Epidermal melanocyte (primary cell): ENCODE results near the gene PPFIBP1.

Source experiments
- DNase-seq: peaks from one replicate; pipeline ENCODE4 v3.0.0; 2011; ENCODE audit warnings: low spot score; ENCODE audit not compliant: insufficient read length

The PPFIBP1 gene

DNA sequence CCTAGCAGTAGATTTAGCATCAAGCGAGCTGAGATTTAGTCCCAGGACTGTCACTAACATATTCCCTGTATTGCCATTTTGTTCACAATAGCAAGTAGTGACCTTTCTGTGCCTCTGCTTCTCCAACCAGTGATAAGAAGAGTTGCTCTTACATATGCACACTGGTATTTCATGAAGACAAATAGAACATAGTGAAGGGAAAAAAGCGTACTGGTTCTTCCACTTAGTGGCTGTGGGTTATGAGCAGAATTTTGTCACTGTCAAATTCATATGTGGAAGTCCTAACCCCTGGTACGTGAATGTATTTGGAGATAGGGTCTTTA, 12.3 kb upstream of the PPFIBP1 start:
- DNase-seq, result no peak

DNA sequence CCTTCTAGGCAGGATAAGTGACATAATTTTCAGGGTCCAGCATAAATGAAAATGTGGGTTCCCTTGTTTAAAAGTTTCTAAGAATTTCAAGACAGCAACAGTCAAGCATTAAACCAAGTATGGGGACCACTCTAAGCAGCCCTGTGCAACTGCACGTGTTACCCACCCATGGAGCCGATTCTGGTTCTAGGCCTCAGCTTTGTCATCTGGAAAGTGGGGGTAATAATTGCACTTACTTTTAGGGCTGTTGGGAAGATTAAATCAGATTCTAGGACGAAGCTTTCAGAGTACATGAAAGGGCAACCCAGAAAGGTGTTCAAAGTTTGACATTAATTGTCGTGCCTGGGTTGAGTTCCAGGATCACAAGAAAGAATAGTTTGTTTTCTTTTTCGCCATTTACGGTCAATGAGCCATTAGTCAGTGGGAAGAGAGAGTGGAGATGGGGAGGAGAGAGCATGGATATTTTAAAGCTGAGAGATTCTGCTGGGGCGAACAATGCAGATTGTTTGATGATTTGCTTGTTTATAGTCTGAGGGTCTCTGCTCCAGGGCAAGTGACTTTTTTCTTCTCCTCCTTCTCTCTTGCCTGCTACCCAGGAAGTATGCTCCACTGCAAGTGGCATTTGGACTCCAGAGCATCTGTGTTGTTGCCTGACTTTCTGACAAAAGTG, 10.7 kb upstream of the PPFIBP1 start:
- DNase-seq, result no peak

DNA sequence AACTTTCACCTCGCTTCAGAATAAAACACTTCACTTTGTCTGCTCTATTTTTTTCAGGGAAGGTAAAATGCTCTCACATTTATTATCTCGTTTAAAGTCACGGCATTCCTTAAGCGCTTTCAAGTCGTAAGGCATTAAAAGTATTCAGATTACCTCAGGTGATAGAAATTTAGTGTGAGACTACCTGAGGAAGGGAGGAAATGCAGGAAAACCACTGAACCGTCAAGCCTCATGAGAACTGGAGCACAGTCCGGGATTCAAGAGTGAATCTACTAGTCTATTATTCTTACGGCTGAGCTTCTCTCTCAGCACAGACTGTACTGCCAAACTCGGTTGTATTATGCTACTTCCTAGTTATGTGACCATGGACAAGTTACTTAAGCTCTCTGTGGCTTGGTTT, 8.3 kb upstream of the PPFIBP1 start:
- no peak for DNase-seq

DNA sequence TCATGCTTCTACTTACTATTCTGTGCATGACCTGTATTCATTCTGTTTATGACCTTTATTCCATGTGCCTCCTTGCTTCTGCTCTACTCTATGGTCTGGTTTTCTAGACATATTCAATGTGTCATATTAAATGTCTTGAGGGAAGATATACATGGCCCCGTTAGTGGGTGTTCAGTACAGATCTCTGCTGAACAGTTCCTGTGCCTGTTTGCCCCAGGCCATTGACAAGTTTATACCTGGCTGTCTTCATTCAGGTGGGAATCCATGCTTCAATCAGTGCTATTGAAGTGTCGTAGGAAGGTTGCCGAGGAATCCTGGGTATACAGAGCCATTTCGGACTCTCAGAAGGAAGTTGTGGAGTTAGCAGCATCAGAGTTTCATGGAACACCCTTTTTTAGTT, 7.4 kb upstream of the PPFIBP1 start:
- no peak for DNase-seq

- DNase-seq, result no peak
Observed at GRCh38 chr12:27517546-27517945, 6.5 kb upstream of the PPFIBP1 start.

- DNase-seq, result no peak
Observed at GRCh38 chr12:27517961-27518665, 5.9 kb upstream of the PPFIBP1 start.

GRCh38 chr12:27521066-27521465, 2.9 kb upstream of the PPFIBP1 start:
- no peak for DNase-seq

- no peak for DNase-seq
Observed at GRCh38 chr12:27521981-27522380, 2.0 kb upstream of the PPFIBP1 start.

DNA sequence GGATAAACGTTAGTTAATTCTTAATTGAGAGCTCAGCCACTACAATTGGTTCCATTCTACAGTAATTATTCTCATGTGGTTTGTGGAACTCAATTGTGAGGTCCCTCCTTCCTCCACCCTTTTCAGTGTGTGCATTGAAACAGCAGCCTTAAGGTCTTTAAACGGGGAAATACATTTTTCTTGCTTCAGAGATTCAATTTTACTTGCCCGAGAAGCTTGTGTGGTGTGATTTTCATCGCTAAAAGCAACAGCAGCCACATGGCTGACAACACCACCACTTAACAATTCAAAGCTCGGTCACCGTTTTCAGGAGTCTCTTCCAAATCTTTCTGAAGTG, 733 bp upstream of the PPFIBP1 start:
- no peak for DNase-seq

GRCh38 chr12:27524494-27524835, 459 bp downstream of the PPFIBP1 start:
- no peak for DNase-seq

DNA sequence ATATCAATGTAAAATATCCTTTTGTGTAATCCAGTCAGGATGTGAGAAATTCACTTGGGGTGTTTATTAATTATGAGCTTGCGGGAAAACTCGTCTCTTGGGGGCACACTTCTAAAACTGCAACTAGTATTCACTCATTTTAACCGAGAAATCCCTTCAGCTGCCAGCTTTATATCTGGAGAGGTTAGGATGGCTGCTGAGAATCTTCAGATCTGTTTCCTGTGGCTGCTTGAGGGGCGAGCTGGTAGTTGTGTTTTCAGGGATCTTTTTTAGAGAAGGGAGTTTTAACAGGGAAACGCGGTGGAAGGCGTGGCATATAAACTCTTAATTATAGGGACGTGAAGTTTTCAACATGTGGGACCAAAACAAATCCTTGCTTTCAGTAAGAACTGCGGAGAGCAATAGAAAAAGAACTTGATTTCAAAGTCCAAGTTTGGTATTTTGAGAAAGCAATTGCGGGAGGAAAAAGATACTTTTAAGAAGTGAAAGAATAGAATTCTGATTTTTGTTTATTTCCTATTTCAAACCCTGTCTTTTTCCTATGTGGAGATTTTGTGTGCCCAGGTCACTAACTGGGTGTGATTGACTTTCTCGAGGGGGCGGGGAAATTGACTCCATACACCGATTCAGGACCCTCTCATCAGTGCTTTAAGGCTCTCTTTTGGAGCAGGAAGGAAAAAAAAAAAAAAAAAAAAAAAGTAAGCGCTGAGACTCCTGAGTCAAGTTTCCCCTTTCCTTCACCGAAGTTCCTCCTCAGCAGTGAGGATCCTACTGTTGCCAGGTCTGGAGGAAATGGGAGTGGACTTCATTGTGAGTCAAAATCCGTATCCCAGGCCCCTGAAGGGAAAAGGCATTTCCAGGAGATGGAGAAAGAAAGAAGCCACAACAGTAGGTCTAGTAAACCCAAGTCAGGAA, 1.1 kb downstream of the PPFIBP1 start:
- DNase-seq, result no peak

GRCh38 chr12:27527512-27527911, 3.5 kb downstream of the PPFIBP1 start:
- DNase-seq, result no peak

GRCh38 chr12:27528788-27529187, 4.8 kb downstream of the PPFIBP1 start:
- no peak for DNase-seq

- no peak for DNase-seq
Observed at GRCh38 chr12:27530157-27530922, 6.3 kb downstream of the PPFIBP1 start.

GRCh38 chr12:27531896-27532295, 7.9 kb downstream of the PPFIBP1 start:
- DNase-seq, result no peak

DNA sequence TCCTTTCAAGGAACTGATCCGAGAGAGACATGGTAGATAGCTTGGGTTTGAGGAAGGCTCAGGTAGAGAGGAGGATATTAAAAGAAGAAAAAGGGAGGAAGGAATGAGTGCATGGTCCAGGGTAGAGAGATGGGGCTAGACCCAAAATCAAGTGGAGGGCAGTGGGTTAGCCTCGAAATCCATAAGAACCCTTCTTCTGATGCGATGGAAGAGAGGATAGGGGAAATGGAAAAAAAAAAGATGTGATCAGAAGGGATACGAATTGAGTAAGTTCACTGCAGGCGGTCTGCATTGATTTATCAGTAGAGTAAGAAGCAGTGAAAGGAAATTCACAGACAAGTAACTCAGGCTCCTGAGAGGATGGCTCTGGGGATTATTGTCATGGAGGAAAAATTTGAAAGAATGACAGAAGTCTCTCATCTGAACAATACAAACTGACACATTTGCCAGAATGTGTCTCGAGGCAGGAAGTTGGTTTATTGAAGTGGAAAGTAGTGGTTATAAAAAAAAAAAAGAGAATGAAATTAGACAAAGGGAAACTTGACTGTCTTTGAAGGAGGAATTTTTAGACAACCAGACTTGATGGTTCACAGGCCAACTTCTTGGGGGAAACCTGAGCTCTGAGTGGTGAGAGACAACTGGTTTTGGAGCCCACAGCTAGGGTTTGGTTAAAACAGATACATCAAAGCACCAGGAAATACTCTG, 10.2 kb downstream of the PPFIBP1 start:
- no peak for DNase-seq

DNA sequence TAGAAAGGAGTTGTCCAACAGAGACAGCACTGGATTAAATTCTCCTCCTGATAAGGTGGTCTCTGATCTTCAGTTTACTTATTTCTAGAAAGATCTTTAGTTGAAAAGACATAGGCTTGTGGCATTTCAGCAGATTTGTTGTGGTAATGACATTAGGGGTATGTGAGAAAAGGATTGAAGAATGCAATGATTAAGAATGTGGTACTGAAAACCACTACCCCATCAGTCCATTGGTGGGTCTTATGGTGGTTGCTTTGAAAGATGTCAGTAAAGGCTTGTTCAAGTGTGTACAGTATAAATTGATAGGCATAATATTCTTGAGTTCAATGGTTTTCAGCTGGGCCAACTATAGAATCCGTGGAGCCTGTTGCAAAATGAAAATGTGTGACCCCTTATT, 10.8 kb downstream of the PPFIBP1 start:
- DNase-seq, result no peak

GRCh38 chr12:27535318-27535717, 11.3 kb downstream of the PPFIBP1 start:
- DNase-seq, result no peak

GRCh38 chr12:27537855-27538675, 14.1 kb downstream of the PPFIBP1 start:
- no peak for DNase-seq

DNA sequence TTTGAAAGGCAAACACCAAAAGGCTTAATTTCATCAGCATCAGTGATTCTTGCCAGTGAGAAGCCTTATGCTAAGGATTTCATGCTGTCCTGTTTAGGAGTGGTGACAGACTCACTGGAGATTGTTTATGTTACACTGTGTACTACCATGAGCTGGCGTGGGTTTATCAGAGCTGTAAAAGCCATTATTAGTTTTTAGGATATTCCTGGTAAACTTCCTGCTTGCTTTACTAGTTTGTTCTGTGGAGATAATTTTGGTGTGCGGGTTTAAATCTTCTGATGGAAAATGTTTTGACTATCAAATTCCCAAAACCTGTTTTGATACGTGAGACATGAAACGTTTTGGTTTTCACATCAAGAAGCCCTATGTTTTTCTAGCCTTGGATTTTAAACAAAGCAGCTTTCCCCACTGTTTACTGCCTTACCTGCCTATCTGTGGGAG, 15.2 kb downstream of the PPFIBP1 start:
- DNase-seq, result no peak
